ENCODE data around the gene WDR74. TPM values are rescaled to one million over a fixed set of nuclear protein-coding genes. Genes with fewer than 3 reads are reported as not detected.

The WDR74 gene
- total and polyA plus RNA-seq, 2 of the 13 experiments (the other 11 are each of a cell fraction or from before 2014, with no cell fraction given) = 77.0 to 83.3 TPM

GRCh38 chr11:62791501-62792201 lies 47.7 kb downstream of the WDR74 start, which contains the start of gene TMEM223 (continued):
- TF ChIP-seq, protein P1, sequence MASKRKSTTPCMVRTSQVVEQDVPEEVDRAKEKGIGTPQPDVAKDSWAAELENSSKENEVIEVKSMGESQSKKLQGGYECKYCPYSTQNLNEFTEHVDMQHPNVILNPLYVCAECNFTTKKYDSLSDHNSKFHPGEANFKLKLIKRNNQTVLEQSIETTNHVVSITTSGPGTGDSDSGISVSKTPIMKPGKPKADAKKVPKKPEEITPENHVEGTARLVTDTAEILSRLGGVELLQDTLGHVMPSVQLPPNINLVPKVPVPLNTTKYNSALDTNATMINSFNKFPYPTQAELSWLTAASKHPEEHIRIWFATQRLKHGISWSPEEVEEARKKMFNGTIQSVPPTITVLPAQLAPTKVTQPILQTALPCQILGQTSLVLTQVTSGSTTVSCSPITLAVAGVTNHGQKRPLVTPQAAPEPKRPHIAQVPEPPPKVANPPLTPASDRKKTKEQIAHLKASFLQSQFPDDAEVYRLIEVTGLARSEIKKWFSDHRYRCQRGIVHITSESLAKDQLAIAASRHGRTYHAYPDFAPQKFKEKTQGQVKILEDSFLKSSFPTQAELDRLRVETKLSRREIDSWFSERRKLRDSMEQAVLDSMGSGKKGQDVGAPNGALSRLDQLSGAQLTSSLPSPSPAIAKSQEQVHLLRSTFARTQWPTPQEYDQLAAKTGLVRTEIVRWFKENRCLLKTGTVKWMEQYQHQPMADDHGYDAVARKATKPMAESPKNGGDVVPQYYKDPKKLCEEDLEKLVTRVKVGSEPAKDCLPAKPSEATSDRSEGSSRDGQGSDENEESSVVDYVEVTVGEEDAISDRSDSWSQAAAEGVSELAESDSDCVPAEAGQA (IDR thresholded peaks at IDR 0.05; ENCODE audit: low read depth) = peak; percentile 71
- TF ChIP-seq, protein P1 (CRISPR knock-in tag; IDR thresholded peaks at IDR 0.05; ENCODE audit: borderline replicate concordance) = no peak
- TF ChIP-seq, protein P2, sequence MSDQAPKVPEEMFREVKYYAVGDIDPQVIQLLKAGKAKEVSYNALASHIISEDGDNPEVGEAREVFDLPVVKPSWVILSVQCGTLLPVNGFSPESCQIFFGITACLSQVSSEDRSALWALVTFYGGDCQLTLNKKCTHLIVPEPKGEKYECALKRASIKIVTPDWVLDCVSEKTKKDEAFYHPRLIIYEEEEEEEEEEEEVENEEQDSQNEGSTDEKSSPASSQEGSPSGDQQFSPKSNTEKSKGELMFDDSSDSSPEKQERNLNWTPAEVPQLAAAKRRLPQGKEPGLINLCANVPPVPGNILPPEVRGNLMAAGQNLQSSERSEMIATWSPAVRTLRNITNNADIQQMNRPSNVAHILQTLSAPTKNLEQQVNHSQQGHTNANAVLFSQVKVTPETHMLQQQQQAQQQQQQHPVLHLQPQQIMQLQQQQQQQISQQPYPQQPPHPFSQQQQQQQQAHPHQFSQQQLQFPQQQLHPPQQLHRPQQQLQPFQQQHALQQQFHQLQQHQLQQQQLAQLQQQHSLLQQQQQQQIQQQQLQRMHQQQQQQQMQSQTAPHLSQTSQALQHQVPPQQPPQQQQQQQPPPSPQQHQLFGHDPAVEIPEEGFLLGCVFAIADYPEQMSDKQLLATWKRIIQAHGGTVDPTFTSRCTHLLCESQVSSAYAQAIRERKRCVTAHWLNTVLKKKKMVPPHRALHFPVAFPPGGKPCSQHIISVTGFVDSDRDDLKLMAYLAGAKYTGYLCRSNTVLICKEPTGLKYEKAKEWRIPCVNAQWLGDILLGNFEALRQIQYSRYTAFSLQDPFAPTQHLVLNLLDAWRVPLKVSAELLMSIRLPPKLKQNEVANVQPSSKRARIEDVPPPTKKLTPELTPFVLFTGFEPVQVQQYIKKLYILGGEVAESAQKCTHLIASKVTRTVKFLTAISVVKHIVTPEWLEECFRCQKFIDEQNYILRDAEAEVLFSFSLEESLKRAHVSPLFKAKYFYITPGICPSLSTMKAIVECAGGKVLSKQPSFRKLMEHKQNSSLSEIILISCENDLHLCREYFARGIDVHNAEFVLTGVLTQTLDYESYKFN (CRISPR knock-in tag; conservative IDR thresholded peaks at IDR 0.05) = no peak
- TF ChIP-seq ZNF816 (CRISPR knock-in tag; IDR thresholded peaks at IDR 0.05; ENCODE audit: borderline replicate concordance) = 0 out of 2 replicates have a peak, but pooled peaks have one; percentile 45
- TF ChIP-seq, protein P3, sequence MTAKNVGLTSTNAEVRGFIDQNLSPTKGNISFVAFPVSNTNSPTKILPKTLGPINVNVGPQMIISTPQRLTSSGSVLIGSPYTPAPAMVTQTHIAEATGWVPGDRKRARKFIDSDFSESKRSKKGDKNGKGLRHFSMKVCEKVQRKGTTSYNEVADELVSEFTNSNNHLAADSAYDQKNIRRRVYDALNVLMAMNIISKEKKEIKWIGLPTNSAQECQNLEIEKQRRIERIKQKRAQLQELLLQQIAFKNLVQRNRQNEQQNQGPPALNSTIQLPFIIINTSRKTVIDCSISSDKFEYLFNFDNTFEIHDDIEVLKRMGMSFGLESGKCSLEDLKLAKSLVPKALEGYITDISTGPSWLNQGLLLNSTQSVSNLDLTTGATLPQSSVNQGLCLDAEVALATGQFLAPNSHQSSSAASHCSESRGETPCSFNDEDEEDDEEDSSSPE (CRISPR knock-in tag; IDR thresholded peaks at IDR 0.05) = peak; percentile 79
- TF ChIP-seq, protein P4, sequence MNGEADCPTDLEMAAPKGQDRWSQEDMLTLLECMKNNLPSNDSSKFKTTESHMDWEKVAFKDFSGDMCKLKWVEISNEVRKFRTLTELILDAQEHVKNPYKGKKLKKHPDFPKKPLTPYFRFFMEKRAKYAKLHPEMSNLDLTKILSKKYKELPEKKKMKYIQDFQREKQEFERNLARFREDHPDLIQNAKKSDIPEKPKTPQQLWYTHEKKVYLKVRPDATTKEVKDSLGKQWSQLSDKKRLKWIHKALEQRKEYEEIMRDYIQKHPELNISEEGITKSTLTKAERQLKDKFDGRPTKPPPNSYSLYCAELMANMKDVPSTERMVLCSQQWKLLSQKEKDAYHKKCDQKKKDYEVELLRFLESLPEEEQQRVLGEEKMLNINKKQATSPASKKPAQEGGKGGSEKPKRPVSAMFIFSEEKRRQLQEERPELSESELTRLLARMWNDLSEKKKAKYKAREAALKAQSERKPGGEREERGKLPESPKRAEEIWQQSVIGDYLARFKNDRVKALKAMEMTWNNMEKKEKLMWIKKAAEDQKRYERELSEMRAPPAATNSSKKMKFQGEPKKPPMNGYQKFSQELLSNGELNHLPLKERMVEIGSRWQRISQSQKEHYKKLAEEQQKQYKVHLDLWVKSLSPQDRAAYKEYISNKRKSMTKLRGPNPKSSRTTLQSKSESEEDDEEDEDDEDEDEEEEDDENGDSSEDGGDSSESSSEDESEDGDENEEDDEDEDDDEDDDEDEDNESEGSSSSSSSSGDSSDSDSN (CRISPR knock-in tag; IDR thresholded peaks at IDR 0.05) = peak; percentile 87
- TF ChIP-seq ZNF124 (CRISPR knock-in tag; IDR thresholded peaks at IDR 0.05) = peak; percentile 85; the same call in 1 of the 2 replicates
- TF ChIP-seq, protein P5, sequence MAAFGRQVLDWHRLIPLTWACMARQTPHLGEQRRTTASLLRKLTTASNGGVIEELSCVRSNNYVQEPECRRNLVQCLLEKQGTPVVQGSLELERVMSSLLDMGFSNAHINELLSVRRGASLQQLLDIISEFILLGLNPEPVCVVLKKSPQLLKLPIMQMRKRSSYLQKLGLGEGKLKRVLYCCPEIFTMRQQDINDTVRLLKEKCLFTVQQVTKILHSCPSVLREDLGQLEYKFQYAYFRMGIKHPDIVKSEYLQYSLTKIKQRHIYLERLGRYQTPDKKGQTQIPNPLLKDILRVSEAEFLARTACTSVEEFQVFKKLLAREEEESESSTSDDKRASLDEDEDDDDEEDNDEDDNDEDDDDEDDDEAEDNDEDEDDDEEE (CRISPR knock-in tag; IDR thresholded peaks at IDR 0.05) = no peak; the same call in 1 of the 2 replicates
- 0 out of 2 replicates have a peak, but pooled peaks have one; percentile 30 for TF ChIP-seq ZBTB1 (CRISPR knock-in tag; IDR thresholded peaks at IDR 0.05; ENCODE audit: borderline replicate concordance)
- TF ChIP-seq MBD4 (IDR thresholded peaks at IDR 0.05; ENCODE audit: borderline replicate concordance, low read length) = no peak
- TF ChIP-seq ELF4 (CRISPR knock-in tag; IDR thresholded peaks at IDR 0.05; ENCODE audit: borderline replicate concordance) = peak; percentile 89

Measured in HepG2 (cell line).